SU-DHL-6 (cell line): ENCODE results near the gene SLC9A7.

Source experiments
- H2AFZ ChIP-seq: fragments of 200-600 bp; sonication (generic); 2 replicates; pipeline ENCODE4 v1.6.1; 2014; ENCODE audit warnings: low read depth, mild to moderate bottlenecking, moderate library complexity, mixed read lengths, antibody characterized with exemption, low read length; ENCODE audit not compliant: severe bottlenecking
- H3F3A ChIP-seq: fragments of 200-600 bp; shearing (Covaris generic); 2 replicates; pipeline ENCODE4 v1.6.0; 2016; ENCODE audit warnings: antibody characterized with exemption, mild to moderate bottlenecking; ENCODE audit not compliant: insufficient read depth
- H3K27ac ChIP-seq: fragments of 200-600 bp; sonication (generic); 2 replicates; pipeline ENCODE4 v1.5.1; 2016; ENCODE audit warnings: low read depth, mild to moderate bottlenecking, low read length, moderate library complexity, mixed read lengths
- H3K27me3 ChIP-seq: fragments of 200-600 bp; sonication (generic), shearing (Covaris generic); 2 replicates; pipeline ENCODE4 v1.6.0; 2014; ENCODE audit warnings: mild to moderate bottlenecking, low read length
- H3K36me3 ChIP-seq: fragments of 200-600 bp; sonication (generic); 2 replicates; pipeline ENCODE4 v1.6.1; 2014; ENCODE audit warnings: mild to moderate bottlenecking, low read length, mixed read lengths
- H3K4me2 ChIP-seq: fragments of 300-600, 200-600 bp; shearing (Covaris generic), sonication (generic); 2 replicates; pipeline ENCODE4 v1.6.0; 2014; ENCODE audit warnings: low read length, low read depth, mild to moderate bottlenecking; ENCODE audit not compliant: poor library complexity, severe bottlenecking
- H3K4me3 ChIP-seq: fragments of 200-600 bp; sonication (generic); 2 replicates; pipeline ENCODE4 v1.5.1; 2014; ENCODE audit warnings: antibody characterized with exemption, low read length, mild to moderate bottlenecking, mixed read lengths; ENCODE audit not compliant: insufficient read depth, poor library complexity, severe bottlenecking
- H3K79me2 ChIP-seq: fragments of 200-600 bp; sonication (generic); 2 replicates; pipeline ENCODE4 v1.6.1; 2014; ENCODE audit warnings: mild to moderate bottlenecking, low read length, moderate library complexity; ENCODE audit not compliant: insufficient read depth
- H3K9ac ChIP-seq: fragments of 200-600 bp; sonication (generic); 2 replicates; pipeline ENCODE4 v1.7.0; 2014; ENCODE audit warnings: mild to moderate bottlenecking, low read length
- H3K9me2 ChIP-seq: fragments of 200-600 bp; sonication (generic); replicated peaks from 2 replicates; pipeline ENCODE4 v1.6.1; 2014; ENCODE audit warnings: low read length; ENCODE audit not compliant: insufficient read depth
- H3K9me3 ChIP-seq: fragments of 200-600 bp; sonication (generic); 2 replicates; pipeline ENCODE4 v1.6.1; 2014; ENCODE audit warnings: low read length, mixed read lengths; ENCODE audit not compliant: insufficient read depth
- H4K20me1 ChIP-seq: fragments of 200-600 bp; sonication (generic); 2 replicates; pipeline ENCODE4 v1.6.1; 2014; ENCODE audit warnings: low read depth, mild to moderate bottlenecking, antibody characterized with exemption, low read length, moderate library complexity, mixed read lengths
- EZH2phosphoT487 ChIP-seq: fragments of 200-600 bp; sonication (generic), shearing (Covaris generic); conservative IDR thresholded peaks from 2 replicates; pipeline ENCODE4 v1.6.1; 2018; ENCODE audit warnings: mild to moderate bottlenecking, antibody characterized with exemption, low read length, moderate library complexity, mixed read lengths
- TF ChIP-seq, protein P1 (sequence below): fragments of 200-600 bp; sonication (generic); IDR thresholded peaks from one replicate; pipeline ENCODE4 v1.5.1; 2017; ENCODE audit warnings: antibody characterized with exemption, mild to moderate bottlenecking, low read length, moderate library complexity; ENCODE audit not compliant: insufficient read depth, poor library complexity, severe bottlenecking

The SLC9A7 gene

DNA sequence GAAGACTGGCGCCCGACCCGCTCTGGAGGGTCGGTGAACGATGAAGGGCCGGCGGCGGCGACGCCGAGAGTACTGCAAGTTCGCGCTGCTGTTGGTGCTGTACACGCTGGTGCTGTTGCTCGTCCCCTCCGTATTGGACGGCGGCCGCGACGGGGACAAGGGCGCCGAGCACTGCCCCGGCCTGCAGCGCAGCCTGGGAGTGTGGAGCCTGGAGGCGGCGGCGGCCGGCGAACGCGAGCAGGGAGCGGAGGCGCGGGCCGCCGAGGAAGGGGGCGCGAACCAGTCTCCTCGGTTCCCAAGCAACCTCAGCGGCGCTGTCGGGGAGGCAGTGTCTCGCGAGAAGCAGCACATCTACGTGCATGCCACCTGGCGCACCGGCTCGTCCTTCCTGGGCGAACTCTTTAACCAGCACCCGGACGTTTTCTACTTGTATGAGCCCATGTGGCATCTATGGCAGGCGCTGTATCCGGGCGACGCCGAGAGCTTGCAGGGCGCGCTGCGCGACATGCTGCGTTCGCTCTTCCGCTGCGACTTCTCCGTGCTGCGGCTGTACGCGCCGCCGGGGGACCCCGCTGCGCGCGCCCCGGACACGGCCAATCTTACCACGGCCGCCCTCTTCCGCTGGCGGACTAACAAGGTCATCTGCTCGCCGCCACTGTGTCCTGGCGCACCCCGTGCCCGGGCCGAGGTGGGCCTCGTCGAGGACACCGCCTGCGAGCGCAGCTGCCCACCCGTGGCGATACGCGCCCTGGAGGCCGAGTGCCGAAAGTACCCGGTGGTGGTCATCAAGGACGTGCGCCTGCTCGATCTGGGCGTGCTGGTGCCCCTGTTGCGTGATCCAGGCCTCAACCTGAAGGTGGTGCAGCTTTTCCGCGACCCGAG lies 184.8 kb downstream of the SLC9A7 start:
- no peaks in the 10 kb centered on the region for H4K20me1 ChIP-seq
- peak overlapping the region; percentile 77 for H2AFZ ChIP-seq
- H3K79me2 ChIP-seq, result no peaks in the 10 kb centered on the region
- H3K27me3 ChIP-seq, result no peaks in the 10 kb centered on the region
- H3K9me2 ChIP-seq, result no peaks in the 10 kb centered on the region
- TF ChIP-seq EZH2phosphoT487, result no peak
- TF ChIP-seq, protein P1, sequence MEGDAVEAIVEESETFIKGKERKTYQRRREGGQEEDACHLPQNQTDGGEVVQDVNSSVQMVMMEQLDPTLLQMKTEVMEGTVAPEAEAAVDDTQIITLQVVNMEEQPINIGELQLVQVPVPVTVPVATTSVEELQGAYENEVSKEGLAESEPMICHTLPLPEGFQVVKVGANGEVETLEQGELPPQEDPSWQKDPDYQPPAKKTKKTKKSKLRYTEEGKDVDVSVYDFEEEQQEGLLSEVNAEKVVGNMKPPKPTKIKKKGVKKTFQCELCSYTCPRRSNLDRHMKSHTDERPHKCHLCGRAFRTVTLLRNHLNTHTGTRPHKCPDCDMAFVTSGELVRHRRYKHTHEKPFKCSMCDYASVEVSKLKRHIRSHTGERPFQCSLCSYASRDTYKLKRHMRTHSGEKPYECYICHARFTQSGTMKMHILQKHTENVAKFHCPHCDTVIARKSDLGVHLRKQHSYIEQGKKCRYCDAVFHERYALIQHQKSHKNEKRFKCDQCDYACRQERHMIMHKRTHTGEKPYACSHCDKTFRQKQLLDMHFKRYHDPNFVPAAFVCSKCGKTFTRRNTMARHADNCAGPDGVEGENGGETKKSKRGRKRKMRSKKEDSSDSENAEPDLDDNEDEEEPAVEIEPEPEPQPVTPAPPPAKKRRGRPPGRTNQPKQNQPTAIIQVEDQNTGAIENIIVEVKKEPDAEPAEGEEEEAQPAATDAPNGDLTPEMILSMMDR, result no peak
- H3K4me2 ChIP-seq, result peak overlapping the region; percentile 73
- H3F3A ChIP-seq, result peaks cover 11% of the 10 kb centered on the region; the same call in 1 of the 2 replicates
- H3K9ac ChIP-seq, result peak overlapping the region; percentile 67
- H3K4me3 ChIP-seq, result peak overlapping the region; percentile 71
- no peaks in the 10 kb centered on the region for H3K9me3 ChIP-seq
- H3K27ac ChIP-seq, result peak overlapping the region; percentile 31; the same call in 1 of the 2 replicates
- no peaks in the 10 kb centered on the region for H3K36me3 ChIP-seq

DNA sequence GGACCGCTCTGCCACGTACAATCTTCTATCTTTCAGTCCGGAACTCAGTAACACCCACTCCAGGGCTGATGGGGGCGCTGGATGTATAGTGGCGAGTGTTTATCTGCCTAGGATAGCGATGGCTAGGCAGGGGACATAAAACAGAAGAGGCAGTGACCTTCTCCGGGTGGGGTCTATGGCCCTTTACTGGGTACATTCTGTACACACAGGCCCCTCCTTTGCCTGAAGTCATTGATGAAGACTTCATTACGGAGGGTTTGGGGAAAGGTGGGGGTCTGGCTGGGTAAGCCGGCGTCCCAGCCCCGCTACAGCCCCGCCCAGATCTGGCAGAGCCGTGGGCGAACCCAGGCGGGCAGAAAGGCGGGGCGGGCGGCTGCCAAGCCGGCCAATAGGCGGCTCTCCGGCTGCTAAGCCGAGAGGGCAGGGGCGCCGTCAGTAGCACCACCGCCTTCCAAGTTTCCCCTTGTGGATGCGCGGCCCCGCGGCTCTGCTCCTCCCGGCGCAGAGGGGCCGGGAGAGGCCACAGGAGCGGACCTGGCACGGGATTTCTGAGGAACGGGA lies 185.5 kb downstream of the SLC9A7 start, which contains the start of gene CHST7:
CHST7 (plus strand) TSS at position 435 of the 561 bp plus-strand sequence. CDS start 167 bp downstream, outside the sequence.
- TF ChIP-seq, protein P1, result peak; percentile 28
- TF ChIP-seq EZH2phosphoT487, result no peak
- Histone ChIP-seq H3K36me3 (no peaks in the 10 kb centered on the region), H3K4me2 (peak within 1 kb of the TSS; percentile 73), H3K9me3 (no peaks in the 10 kb centered on the region), H2AFZ (peak within 1 kb of the TSS; percentile 77), H4K20me1 (no peaks in the 10 kb centered on the region), H3K9me2 (no peaks in the 10 kb centered on the region), H3K27ac (peak within 1 kb of the TSS; percentile 59), H3K9ac (peak within 1 kb of the TSS; percentile 67), H3K4me3 (peak within 1 kb of the TSS; percentile 71), H3K79me2 (no peaks in the 10 kb centered on the region), H3K27me3 (no peaks in the 10 kb centered on the region), H3F3A (peaks cover 11% of the 10 kb centered on the region; the same call in 1 of the 2 replicates)

DNA sequence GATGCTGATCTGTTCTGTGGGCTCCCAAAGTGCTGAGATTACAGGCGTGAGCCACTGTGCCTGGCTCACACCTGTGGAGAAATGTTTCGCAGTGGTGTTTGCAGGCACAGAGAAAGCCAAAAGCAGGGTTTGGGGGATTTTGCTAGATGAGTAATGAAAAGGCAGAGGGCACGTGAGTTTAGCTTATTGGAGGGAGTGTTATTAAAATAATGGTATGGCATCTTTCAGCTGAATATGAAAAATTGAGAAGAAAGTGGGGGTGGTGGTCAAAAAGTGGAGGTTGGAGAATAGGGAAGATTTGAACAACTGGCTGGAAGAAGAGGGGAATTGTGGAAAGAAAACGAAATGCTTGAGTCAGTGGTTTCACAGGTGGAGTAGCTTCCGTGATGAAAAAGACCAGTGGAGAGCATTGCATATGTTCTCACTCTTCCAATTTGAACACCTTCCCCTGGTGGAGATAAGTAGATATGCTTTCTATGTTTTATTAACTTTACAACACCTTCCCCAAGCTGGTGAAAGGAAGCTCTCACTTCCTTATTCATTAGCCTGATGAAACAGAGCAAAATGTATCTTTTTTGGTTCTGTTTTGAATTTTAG lies 186.5 kb downstream of the SLC9A7 start:
- Histone ChIP-seq H3K4me2 (peak overlapping the region; percentile 73), H3K27me3 (no peaks in the 10 kb centered on the region), H3K9ac (peak overlapping the region; percentile 67; the same call in 1 of the 2 replicates), H3K36me3 (no peaks in the 10 kb centered on the region), H3K79me2 (no peaks in the 10 kb centered on the region), H3F3A (peaks cover 11% of the 10 kb centered on the region; the same call in 1 of the 2 replicates), H4K20me1 (no peaks in the 10 kb centered on the region), H3K27ac (peak overlapping the region; percentile 59), H3K9me2 (no peaks in the 10 kb centered on the region), H3K9me3 (no peaks in the 10 kb centered on the region), H2AFZ (peak overlapping the region; percentile 77), H3K4me3 (peak overlapping the region; percentile 71)
- TF ChIP-seq, protein P1, result no peak
- no peak for TF ChIP-seq EZH2phosphoT487
